Globus pallidus (tissue), 1 donor: Measurements from ENCODE around the gene LRRN3.

Source experiments
- DNase-seq: peaks from one replicate; pipeline ENCODE4 v3.0.0-alpha.2; 2015; ENCODE audit warnings: low spot score

Gene LRRN3

GRCh38 chr7:111172564-111173257, 81.8 kb downstream of the LRRN3 start:
- no peak for DNase-seq

- DNase-seq, result no peak
Observed at GRCh38 chr7:111173528-111173927, 82.6 kb downstream of the LRRN3 start.

GRCh38 chr7:111173990-111174389, 83.1 kb downstream of the LRRN3 start:
- DNase-seq, result no peak

- no peak for DNase-seq
Observed at GRCh38 chr7:111174510-111174909, 83.6 kb downstream of the LRRN3 start.
